Measurements from ENCODE around the gene PQBP1. TPM values are rescaled to one million over a fixed set of nuclear protein-coding genes. Genes with fewer than 3 reads are reported as not detected.
A peak's percentile ranks its signal among the peaks of the same experiment; 100 is the strongest.
"Not testable (repeated sequence)": the region's sequence is repeated elsewhere in the genome, so short reads cannot be mapped to it uniquely, and the experiment has no call there.

PQBP1 gene
- total and polyA plus RNA-seq, 5 donors from 2014 or later: 70.0 to 98.9 (median 93.0) TPM

DNA sequence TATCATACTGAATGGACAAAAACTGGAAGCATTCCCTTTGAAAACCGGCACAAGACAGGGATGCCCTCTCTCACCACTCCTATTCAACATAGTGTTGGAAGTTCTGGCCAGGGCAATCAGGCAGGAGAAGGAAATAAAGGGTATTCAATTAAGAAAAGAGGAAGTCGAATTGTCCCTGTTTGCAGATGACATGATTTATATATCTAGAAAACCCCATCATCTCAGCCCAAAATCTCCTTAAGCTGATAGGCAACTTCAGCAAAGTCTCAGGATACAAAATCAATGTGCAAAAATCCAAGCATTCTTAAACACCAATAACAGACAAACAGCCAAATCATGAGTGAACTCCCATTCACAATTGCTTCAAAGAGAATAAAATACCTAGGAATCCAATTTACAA is 25.7 kb upstream of the PQBP1 start:
- H3K9me3 ChIP-seq (ENCODE audit: control insufficient read depth in 2 of 2, low read length in 2 of 2); H3K27me3 ChIP-seq (ENCODE audit: control insufficient read depth, insufficient read depth, low read length); H3K27ac Mint-ChIP-seq; H3K36me3 Mint-ChIP-seq; ATAC-seq (ENCODE audit: low read depth in 2 of 2); H3K36me3 ChIP-seq (ENCODE audit: control insufficient read depth, insufficient read depth, low read length); H3K4me3 ChIP-seq (ENCODE audit: low read depth, low read length); H3K4me1 ChIP-seq (ENCODE audit: control insufficient read depth, insufficient read depth, low read length, poor library complexity, severe bottlenecking); H3K4me3 Mint-ChIP-seq; H3K27ac ChIP-seq (ENCODE audit: insufficient read depth, low read length, poor library complexity, severe bottlenecking); H3K9me3 Mint-ChIP-seq; DNase-seq; H3K4me1 Mint-ChIP-seq: not testable (repeated sequence)
- peaks cover 13% of the 10 kb centered on the region for H3K27me3 Mint-ChIP-seq

DNA sequence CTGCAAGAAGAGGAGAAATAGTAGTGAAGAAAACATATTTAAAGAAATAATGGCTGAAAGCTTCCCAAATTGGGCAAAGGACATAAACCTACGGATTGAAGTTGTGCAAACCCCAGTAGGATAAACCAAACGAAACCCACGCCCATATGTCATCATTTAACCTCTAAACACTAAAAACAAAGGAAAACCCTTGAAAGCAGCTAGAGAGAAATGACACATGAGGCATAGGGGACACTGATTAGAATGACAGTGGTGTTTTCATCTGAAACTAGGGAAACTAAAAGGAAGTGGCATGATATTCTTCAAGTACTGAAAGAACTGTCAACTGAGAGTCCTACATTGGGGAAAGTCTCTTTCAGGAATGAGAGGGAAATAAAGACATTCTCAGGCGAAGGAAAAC is 20.8 kb upstream of the PQBP1 start:
- not testable (repeated sequence) for ATAC-seq (ENCODE audit: low read depth in 2 of 2); H3K4me3 ChIP-seq (ENCODE audit: low read depth, low read length); H3K9me3 ChIP-seq (ENCODE audit: control insufficient read depth in 2 of 2, low read length in 2 of 2); H3K36me3 ChIP-seq (ENCODE audit: control insufficient read depth, insufficient read depth, low read length); H3K9me3 Mint-ChIP-seq; H3K27me3 ChIP-seq (ENCODE audit: control insufficient read depth, insufficient read depth, low read length); DNase-seq; H3K4me3 Mint-ChIP-seq; H3K36me3 Mint-ChIP-seq; H3K4me1 ChIP-seq (ENCODE audit: control insufficient read depth, insufficient read depth, low read length, poor library complexity, severe bottlenecking); H3K4me1 Mint-ChIP-seq; H3K27ac ChIP-seq (ENCODE audit: insufficient read depth, low read length, poor library complexity, severe bottlenecking); H3K27me3 Mint-ChIP-seq
- peak overlapping the region in 1 of 3 donors; percentile 43 for H3K27ac Mint-ChIP-seq

DNA sequence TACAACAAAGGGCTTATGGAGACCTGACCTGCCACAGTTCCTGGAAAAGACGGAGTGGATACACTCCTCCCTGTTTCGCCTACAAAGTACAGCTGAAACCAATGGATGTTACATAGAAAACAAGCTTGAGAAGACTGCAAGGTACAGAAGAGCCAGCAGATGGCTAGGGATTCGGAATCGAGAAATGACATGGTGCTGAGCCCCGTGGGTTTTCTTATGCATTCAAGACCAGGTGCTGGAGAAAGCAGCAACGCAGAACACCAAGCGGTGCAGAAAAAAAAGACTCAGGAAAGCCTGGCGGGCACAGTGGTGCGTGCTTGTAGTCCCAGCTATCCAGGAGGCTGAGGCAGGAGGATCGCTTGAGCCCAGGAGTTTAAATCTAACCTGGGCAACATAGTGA is 14.0 kb upstream of the PQBP1 start:
- H3K4me3 Mint-ChIP-seq: no peak overlapping the region
- no peaks in the 10 kb centered on the region for H3K27me3 ChIP-seq (ENCODE audit: control insufficient read depth, insufficient read depth, low read length)
- no peak overlapping the region for H3K27ac ChIP-seq (ENCODE audit: insufficient read depth, low read length, poor library complexity, severe bottlenecking)
- H3K36me3 ChIP-seq (ENCODE audit: control insufficient read depth, insufficient read depth, low read length): no peaks in the 10 kb centered on the region
- no peak overlapping the region for H3K4me3 ChIP-seq (ENCODE audit: low read depth, low read length)
- no peaks in the 10 kb centered on the region for H3K27me3 Mint-ChIP-seq
- no peaks in the 10 kb centered on the region for H3K9me3 Mint-ChIP-seq
- no peaks in the 10 kb centered on the region for H3K9me3 ChIP-seq (ENCODE audit: control insufficient read depth in 2 of 2, low read length in 2 of 2)
- no peaks in the 10 kb centered on the region for H3K4me1 ChIP-seq (ENCODE audit: control insufficient read depth, insufficient read depth, low read length, poor library complexity, severe bottlenecking)
- ATAC-seq (ENCODE audit: low read depth in 2 of 2) (no peak), DNase-seq (no peak)
- no peaks in the 10 kb centered on the region for H3K4me1 Mint-ChIP-seq
- no peak overlapping the region for H3K27ac Mint-ChIP-seq
- H3K36me3 Mint-ChIP-seq: no peaks in the 10 kb centered on the region

DNA sequence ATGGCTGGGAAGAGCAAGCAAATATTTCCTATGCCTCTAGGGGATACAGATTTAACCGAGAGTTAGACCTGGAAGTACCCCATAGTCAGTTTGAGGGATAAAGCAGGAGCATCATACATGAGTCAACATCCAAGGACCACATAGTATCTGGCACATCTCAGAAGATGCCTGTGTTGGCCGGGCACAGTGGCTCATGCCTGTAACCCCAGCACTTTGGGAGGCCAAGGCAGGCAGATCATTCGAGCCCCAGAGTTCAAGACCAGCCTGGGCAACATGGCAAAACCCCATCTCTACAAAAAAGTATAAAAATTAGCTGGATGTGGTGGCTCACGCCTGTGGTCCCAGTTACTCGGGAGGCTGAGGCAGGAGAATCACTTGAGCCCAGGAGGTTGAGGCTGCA is 11.1 kb upstream of the PQBP1 start:
- not testable (repeated sequence) for H3K27ac ChIP-seq (ENCODE audit: insufficient read depth, low read length, poor library complexity, severe bottlenecking); H3K9me3 Mint-ChIP-seq; H3K36me3 Mint-ChIP-seq; H3K27me3 ChIP-seq (ENCODE audit: control insufficient read depth, insufficient read depth, low read length); DNase-seq; H3K4me3 ChIP-seq (ENCODE audit: low read depth, low read length); H3K4me1 ChIP-seq (ENCODE audit: control insufficient read depth, insufficient read depth, low read length, poor library complexity, severe bottlenecking); H3K36me3 ChIP-seq (ENCODE audit: control insufficient read depth, insufficient read depth, low read length); H3K9me3 ChIP-seq (ENCODE audit: control insufficient read depth in 2 of 2, low read length in 2 of 2); H3K27ac Mint-ChIP-seq; H3K4me1 Mint-ChIP-seq; H3K27me3 Mint-ChIP-seq; ATAC-seq (ENCODE audit: low read depth in 2 of 2); H3K4me3 Mint-ChIP-seq

DNA sequence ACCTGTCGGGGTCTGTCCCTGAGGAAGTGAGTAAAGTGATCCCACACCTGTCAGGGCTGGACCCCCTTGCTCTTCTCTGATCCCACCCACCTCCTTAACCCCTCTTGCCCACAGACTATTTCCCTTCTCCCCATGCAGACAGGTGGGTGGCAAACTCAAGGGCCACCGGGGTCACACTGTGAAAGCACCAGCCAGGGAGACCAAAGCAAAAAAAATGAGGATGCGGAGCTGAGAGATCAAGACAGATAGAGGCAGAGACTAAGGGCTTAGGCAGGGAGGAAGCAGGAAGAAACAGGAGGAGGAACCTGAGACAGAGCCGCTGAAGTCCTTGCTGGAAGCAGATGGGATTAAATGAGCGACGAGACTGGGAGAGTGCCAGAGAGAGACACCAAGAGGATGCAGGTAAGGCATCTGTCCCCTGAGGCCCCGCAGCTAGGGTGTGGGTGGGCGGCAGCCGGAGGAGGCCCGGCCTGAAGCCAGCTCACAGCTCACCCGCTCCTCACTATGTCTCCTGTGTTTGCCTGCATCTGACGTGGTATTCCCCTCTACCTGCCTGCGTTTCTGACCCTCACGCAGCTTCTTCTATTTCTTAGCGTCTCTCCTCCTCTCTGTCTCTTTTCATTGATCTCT is 7.3 kb upstream of the PQBP1 start:
- Mint-ChIP-seq H3K27ac (peak overlapping the region; percentile 59 to 93 (median 88)), H3K4me1 (peaks cover 6 to 24% (median 7%) of the 10 kb centered on the region in 4 donors), H3K36me3 (no peaks in the 10 kb centered on the region), H3K9me3 (peaks cover 0 to 2% (median 0%) of the 10 kb centered on the region in 7 donors), H3K27me3 (no peaks in the 10 kb centered on the region), H3K4me3 (peak overlapping the region; percentile 85 to 99 (median 92))
- Histone ChIP-seq H3K27me3 (ENCODE audit: control insufficient read depth, insufficient read depth, low read length) (no peaks in the 10 kb centered on the region), H3K4me1 (ENCODE audit: control insufficient read depth, insufficient read depth, low read length, poor library complexity, severe bottlenecking) (peaks cover 6% of the 10 kb centered on the region), H3K9me3 (ENCODE audit: control insufficient read depth in 2 of 2, low read length in 2 of 2) (no peaks in the 10 kb centered on the region), H3K27ac (ENCODE audit: insufficient read depth, low read length, poor library complexity, severe bottlenecking) (peak overlapping the region; percentile 65), H3K36me3 (ENCODE audit: control insufficient read depth, insufficient read depth, low read length) (peaks cover 3% of the 10 kb centered on the region), H3K4me3 (ENCODE audit: low read depth, low read length) (peak overlapping the region; percentile 76)
- no peak for DNase-seq
- no peak for ATAC-seq (ENCODE audit: low read depth in 2 of 2)

DNA sequence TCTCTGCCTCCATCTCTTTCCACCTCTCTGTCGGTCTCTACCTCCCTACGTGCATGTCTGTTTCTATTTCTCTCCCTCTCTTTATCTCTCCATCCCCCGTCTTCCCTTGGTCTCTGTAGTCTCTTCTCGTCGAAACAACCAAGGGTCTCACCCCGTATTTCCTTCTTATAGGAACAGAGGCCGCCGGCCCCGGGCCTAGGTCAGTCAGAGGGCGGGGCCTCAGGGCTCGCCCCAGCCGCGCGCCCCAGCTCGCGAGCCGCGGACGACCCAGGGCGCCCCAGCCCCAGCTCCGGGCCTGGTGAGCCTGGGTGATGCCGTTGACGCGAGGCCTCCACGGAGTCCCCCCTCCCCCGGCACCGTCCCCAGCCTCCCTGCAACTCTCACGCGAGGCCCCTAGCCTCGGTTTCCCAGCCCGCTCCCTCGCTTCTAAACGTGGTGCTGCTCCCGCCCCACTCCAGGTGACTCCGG is 6.8 kb upstream of the PQBP1 start:
- H3K27ac Mint-ChIP-seq: peak overlapping the region in 2 of 3 donors; percentile 59 to 93
- H3K4me1 Mint-ChIP-seq: peaks cover 6 to 28% (median 8%) of the 10 kb centered on the region in 4 donors
- H3K4me3 Mint-ChIP-seq: peak overlapping the region; percentile 85 to 99 (median 92)
- no peaks in the 10 kb centered on the region for H3K36me3 Mint-ChIP-seq
- H3K27ac ChIP-seq (ENCODE audit: insufficient read depth, low read length, poor library complexity, severe bottlenecking): peak overlapping the region; percentile 65
- H3K27me3 Mint-ChIP-seq: no peaks in the 10 kb centered on the region
- ATAC-seq (ENCODE audit: low read depth in 2 of 2): peak; percentile 11 to 36
- H3K4me3 ChIP-seq (ENCODE audit: low read depth, low read length): peak overlapping the region; percentile 76
- peaks cover 6% of the 10 kb centered on the region for H3K4me1 ChIP-seq (ENCODE audit: control insufficient read depth, insufficient read depth, low read length, poor library complexity, severe bottlenecking)
- H3K9me3 ChIP-seq (ENCODE audit: control insufficient read depth in 2 of 2, low read length in 2 of 2): no peaks in the 10 kb centered on the region
- H3K36me3 ChIP-seq (ENCODE audit: control insufficient read depth, insufficient read depth, low read length): peaks cover 3% of the 10 kb centered on the region
- peaks cover 0 to 2% (median 0%) of the 10 kb centered on the region in 7 donors for H3K9me3 Mint-ChIP-seq
- no peaks in the 10 kb centered on the region for H3K27me3 ChIP-seq (ENCODE audit: control insufficient read depth, insufficient read depth, low read length)
- DNase-seq: peak in 2 of 3 donors; percentile 24 to 26

DNA sequence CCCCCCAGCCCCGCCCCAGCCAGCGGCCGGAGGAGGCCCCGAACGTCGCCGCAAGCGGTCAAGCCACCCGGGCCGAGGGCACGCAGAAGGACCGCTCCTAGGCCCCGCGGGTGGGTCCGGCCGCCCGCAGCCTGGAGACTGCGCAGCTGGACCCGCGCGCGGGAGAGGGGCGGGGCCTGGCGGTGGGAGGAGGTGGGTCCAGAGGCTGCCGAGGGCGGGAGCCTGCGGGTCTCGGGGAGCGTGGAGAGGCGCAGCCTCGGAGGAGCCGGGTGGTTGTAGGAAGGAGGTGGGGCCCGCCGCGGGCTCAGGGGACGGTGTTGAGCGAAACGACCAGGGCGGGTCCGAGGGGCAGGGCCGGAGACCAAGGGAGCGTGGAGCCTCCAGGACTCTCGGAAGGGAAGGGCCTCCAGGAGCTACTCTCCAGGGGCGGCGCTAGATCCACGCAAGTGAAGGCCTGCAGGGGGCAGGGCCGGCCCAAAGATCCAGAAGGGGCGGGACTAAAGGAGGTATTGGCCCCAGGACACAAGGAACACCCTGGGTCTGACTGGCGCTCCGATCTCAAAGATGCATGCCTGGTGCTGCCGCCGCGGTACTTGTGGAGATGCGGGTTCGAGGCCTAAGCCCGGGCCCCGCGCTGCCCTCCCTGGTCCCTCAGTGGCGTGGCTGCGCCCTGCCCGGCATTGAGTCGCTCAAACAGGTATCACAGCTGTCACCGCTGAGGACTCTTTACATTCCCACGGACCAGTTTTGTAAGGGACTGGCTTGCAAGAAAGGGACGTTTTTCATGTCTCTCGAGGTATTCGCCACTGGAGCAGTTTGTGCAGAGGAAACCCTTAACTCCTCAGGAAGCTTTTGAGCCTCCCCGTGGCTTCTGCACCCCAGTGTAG is 6.1 kb upstream of the PQBP1 start:
- Mint-ChIP-seq H3K27me3 (no peaks in the 10 kb centered on the region), H3K4me1 (peaks cover 6 to 33% (median 8%) of the 10 kb centered on the region in 4 donors), H3K9me3 (peaks cover 0 to 2% (median 0%) of the 10 kb centered on the region in 7 donors), H3K36me3 (no peaks in the 10 kb centered on the region), H3K4me3 (peak overlapping the region; percentile 85 to 99 (median 91)), H3K27ac (peak overlapping the region; percentile 20 to 86 (median 49))
- H3K4me1 ChIP-seq (ENCODE audit: control insufficient read depth, insufficient read depth, low read length, poor library complexity, severe bottlenecking): peaks cover 12% of the 10 kb centered on the region
- ATAC-seq (ENCODE audit: low read depth in 2 of 2) (peak; percentile 89 to 92), DNase-seq (peak; percentile 71 to 84 (median 79))
- peak overlapping the region; percentile 65 for H3K27ac ChIP-seq (ENCODE audit: insufficient read depth, low read length, poor library complexity, severe bottlenecking)
- H3K36me3 ChIP-seq (ENCODE audit: control insufficient read depth, insufficient read depth, low read length): peaks cover 3% of the 10 kb centered on the region
- H3K27me3 ChIP-seq (ENCODE audit: control insufficient read depth, insufficient read depth, low read length): no peaks in the 10 kb centered on the region
- no peaks in the 10 kb centered on the region for H3K9me3 ChIP-seq (ENCODE audit: control insufficient read depth in 2 of 2, low read length in 2 of 2)
- peak overlapping the region; percentile 51 for H3K4me3 ChIP-seq (ENCODE audit: low read depth, low read length)

Measured in CD4-positive, CD25-positive, alpha-beta regulatory T cell (primary cell).